Measurements from ENCODE around the gene NGDN.
A peak's percentile ranks its signal among the peaks of the same experiment; 100 is the strongest.
"Not testable (repeated sequence)": the region's sequence is repeated elsewhere in the genome, so short reads cannot be mapped to it uniquely, and the experiment has no call there.

The NGDN gene, protein sequence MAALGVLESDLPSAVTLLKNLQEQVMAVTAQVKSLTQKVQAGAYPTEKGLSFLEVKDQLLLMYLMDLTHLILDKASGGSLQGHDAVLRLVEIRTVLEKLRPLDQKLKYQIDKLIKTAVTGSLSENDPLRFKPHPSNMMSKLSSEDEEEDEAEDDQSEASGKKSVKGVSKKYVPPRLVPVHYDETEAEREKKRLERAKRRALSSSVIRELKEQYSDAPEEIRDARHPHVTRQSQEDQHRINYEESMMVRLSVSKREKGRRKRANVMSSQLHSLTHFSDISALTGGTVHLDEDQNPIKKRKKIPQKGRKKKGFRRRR

GRCh38 chr14:23469127-23469905, at the start of gene NGDN:
TSS of gene NGDN (plus strand) at chr14:23469703. CDS start at chr14:23469716, 13 bp downstream.
- peak; percentile 99 for DNase-seq (ENCODE audit: low spot score)

DNA sequence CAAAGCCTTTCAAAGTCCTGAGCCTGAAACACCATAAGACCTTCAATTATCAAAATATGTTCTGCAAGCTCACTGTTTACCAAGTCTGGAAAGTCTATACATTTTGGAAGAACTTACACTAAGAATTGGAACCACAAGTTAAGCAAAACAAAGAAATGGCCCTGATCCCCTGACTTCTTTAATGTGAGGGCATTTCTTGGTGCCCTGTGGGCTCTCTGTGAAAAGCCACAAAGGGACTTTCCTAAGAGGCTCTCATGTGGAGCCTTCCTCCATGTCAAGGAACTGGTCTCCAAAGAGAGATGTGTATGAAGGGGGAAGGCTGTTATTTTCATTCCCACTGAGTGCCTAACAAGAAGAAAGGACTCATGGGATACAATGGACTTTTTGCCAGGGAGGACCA, 47.9 kb upstream of the NGDN start:
- no peak for DNase-seq (ENCODE audit: low spot score)

GRCh38 chr14:23423657-23424056, 45.8 kb upstream of the NGDN start:
- DNase-seq (ENCODE audit: low spot score) = no peak

GRCh38 chr14:23425169-23425568, 44.3 kb upstream of the NGDN start:
- no peak for DNase-seq (ENCODE audit: low spot score)

GRCh38 chr14:23425798-23426197, 43.7 kb upstream of the NGDN start:
- not testable (repeated sequence) for DNase-seq (ENCODE audit: low spot score)

GRCh38 chr14:23428686-23429495, 40.6 kb upstream of the NGDN start:
- DNase-seq (ENCODE audit: low spot score) = no peak

DNA sequence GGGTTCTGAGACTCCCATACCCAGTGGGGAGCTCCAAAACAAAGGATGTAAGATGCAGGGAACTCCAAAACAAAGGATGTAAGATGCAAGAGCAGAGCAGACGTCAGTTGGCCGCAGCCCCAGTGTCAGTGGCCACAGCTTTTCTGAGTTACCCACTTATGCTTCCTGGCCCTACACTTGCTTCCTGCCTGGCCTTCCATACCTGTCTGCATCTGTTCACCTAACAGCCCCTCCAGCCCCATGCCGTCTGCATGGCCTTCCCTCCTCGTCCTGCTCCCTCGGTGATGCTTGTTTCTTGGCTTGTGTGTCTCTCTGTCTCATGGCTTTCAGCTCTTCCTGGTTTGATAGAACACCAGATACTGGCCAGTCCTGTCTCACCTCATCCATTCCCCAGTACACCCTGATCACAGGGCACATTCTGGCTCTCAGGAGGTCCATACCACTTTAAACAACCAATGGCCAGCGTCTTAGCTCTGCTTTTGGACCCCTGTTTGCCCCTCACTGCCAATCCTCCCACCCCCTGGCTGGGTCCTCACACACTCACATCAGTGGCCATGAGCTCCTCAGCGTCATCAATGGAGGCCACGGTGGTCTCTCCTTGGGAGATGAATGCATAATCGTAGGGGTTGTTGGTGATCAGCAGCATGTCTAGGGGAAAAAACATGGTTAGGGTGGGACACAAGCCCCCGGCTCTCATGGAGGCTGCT, 39.3 kb upstream of the NGDN start:
- DNase-seq (ENCODE audit: low spot score) = no peak

- no peak for DNase-seq (ENCODE audit: low spot score)
These were observed 38.8 kb upstream of the NGDN start for GRCh38 chr14:23430723-23431085.

- no peak for DNase-seq (ENCODE audit: low spot score)
These were observed 38.0 kb upstream of the NGDN start for GRCh38 chr14:23431486-23431885.

GRCh38 chr14:23432102-23432925, 37.2 kb upstream of the NGDN start:
- no peak for DNase-seq (ENCODE audit: low spot score)

- DNase-seq (ENCODE audit: low spot score) = no peak
These were observed 36.6 kb upstream of the NGDN start for GRCh38 chr14:23432946-23433345.

- no peak for DNase-seq (ENCODE audit: low spot score)
These were observed 36.0 kb upstream of the NGDN start for GRCh38 chr14:23433457-23433856.

GRCh38 chr14:23434488-23435222, 34.8 kb upstream of the NGDN start:
- DNase-seq (ENCODE audit: low spot score) = no peak

- no peak for DNase-seq (ENCODE audit: low spot score)
These were observed 33.8 kb upstream of the NGDN start, which contains the start of gene MYH7 for GRCh38 chr14:23435543-23436326. TSS of gene MYH7 (minus strand) at chr14:23435660. CDS start at chr14:23433732, 1,928 bp downstream.

DNA sequence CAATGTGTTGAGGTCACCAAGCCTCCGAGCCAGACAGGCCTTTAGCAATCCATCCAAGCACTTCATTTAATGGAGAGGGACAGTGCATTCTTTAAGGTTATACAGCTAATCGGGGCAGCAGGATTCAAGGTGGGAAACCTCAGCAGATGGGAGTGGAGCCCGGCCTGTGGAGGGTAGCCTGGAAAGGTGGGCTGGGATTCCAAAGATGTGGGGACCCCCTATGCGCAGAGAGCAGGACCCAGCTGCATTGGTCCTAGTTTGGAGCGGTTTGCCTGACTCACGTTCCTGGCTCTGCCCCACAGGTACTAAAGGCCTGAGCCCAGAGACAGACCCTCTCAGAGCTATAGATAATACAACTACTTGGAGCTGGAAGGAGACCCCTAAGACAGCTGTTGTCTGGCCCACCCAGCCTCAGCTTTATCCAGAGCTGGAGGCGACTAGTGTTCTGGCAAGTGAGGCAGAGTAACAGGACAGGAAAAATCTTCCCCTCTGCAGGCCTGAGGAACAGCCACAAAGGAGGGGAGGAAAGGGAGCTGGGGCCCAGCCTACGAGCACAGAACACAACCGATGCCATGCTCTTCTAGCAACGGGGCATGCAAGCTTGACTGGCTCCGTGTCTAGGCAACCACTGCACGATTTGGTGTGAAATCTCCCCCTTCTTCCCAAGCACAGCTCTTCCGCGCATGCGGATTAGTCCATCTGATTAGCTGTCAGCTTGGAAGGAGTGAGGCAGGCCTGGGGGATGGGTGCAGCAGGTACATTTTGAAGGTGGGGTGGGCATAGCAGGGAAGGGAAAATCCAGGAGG, 33.0 kb upstream of the NGDN start:
- no peak for DNase-seq (ENCODE audit: low spot score)

DNA sequence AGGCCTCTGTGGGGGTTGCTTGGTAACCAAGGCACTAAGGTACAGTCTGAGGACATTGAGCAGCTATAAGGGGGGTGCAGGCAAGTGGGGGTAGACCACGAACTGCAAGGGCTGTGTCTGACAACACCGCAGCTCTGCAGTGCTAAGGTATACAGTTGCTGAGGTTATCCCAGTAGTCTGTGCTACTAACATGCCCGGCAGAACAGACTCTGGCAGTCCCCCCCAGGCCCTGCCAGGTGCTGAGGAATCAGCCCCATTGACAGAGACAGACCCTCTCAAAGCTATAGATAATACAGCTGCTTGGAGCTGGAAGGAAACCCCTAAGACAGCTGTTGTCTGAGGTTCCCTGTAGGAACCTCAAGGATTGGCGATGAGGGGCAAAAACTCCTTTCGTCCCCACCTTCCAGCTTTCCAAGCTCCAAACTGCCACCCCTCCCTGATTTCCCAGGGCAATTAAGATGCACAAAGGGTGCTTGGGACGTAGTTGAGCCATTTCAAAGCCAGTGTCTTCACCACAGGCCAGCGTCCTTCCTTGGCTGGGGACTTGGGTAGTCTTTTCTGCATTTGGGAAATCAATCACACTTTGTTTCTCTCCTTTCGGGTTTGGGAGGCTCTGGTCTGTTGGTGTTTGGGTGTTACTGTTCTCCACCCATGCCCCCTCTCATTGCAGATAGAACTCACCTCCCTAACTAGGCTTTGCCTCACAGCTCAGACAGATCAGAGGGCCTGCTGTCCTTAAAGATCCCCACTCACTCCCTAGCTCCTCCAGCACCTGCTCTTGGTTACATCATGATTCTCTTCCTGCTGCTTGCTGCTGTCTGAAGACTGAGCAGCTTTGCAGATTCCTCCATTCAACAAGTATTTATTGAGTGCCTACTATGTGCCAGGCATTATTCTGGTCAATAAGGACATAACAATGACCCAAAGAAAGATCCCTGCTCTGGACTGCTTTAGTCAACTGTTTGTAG, 32.1 kb upstream of the NGDN start:
- DNase-seq (ENCODE audit: low spot score) = no peak

Data from germinal center (tissue), 1 donor.